Ramos (cell line): ENCODE measurements around the gene PPP1R1A.

ENCODE experiments used
- in situ Hi-C: fragments of 300-500 bp; cut with MboI; formaldehyde crosslinking; loops from one replicate; pipeline ENCODE4 v1.14.3; 2022; ENCODE audit warnings: low sequenced_read_pairs; ENCODE audit not compliant: unreplicated experiment

Gene PPP1R1A

DNA sequence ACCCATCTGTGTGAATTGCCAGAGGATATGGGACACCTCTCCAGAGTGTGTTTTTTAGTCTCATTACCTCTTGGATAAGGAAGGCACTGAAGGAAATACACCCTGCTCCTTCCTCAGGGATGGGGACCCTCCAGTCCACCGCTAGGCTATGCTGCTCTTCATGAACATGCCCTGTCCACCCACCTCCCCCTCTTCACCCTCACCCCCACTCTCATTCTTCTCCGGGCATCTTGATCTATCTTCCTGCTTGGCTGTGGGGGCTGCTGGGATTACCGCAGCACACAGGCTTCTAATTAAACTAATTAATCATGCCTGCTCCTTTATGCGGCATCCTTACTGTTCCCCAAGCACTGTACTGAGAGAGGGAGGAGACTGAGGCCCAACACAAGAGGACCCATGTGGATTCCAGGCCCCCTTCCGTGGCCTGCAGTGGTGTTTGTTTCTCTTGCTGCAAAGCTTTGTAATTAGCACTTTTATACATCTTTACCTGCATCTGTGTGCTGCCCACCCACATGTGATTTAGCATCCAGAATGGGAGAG lies 46.6 kb downstream of the PPP1R1A start:
- in situ Hi-C loops: no loop called here

- in situ Hi-C loops: no loop called here
Measured at GRCh38 chr12:54538136-54538700, 50.2 kb downstream of the PPP1R1A start.

DNA sequence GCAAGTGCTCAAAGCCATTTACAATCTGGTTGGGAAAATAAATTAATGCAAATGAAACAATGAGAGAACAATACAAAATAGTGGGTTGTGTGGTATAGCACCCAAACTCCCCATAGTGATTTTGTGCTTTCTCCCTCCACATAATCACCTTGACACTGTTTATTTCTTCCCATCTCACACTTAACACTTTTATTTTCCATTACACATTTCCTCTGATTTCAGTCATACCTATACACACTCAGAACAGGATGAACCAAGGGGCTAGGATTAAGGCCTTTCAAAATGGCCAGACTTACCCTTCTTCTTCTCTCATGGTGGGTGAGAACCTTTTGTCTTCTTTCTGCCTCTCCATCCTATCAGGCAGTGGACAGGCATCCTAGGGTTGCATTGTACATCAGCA lies 53.0 kb downstream of the PPP1R1A start:
- in situ Hi-C loops: no loop called here

- in situ Hi-C loops: no loop called here
Measured at GRCh38 chr12:54529581-54529980, 58.9 kb downstream of the PPP1R1A start.
